SIG-M5 (cell line): ENCODE measurements around the gene CNST.
"Not testable (repeated sequence)": the region's sequence is repeated elsewhere in the genome, so short reads cannot be mapped to it uniquely, and the experiment has no call there.

Experiments
- DNase-seq: peaks from one replicate; lab custom pipeline; 2025; lab: John Stamatoyannopoulos, UW

CNST gene

DNA sequence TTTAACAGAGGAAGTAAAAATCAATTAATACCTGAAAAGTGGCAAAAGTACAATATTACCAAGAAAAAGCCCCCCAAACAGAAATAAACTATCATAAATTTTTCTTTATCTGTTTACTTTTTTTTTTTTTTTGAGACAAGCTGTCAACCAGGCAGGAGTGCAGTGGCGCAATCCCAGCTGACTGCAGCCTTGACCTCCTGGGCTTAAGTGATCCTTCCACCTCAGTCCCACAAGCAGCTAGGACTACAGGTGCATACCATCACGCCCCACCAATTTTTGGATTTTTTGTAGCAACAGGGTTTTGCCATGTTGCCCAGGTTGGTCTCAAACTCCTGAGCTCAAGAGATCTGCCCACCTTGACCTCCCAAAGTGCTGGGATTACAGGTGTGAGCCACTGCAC is 8.2 kb upstream of the CNST start:
- no peak for DNase-seq

DNA sequence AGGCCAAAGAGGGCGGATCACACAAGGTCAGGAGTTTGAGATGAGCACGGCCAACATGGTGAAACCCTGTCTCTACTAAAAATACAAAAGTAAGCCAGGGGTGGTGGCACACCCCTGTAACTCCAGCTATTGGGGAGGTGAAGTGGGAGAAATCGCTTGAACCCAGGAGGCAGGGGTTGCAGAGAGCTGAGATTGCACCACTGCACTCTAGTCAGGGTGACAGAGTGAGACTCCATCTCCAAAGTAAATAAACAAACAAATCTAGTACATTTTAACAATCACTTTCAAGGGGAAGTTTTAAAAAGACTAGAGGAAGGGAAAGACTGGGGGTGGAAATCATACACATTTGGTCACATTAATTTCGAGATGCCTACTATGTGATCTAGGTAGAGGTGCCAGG is 6.9 kb upstream of the CNST start:
- no peak for DNase-seq

DNA sequence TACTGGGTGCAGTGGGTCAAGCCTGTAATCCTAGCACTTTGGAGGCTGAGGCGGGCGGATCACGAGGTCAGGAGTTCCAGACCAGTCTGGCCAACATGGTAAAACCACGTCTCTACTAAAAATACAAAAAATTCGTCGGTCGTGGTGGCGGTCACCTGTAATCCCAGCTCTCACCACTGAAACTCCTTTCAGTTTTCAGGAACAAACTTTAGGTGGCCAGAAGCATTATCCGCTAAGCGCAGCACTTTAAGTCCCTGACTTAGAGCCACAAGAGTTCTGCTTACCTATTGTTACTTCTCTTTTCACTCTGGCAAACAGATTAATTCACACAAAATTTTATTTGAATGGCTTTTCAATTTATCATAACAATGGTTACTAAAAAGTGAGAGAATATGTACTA is 5.4 kb upstream of the CNST start:
- not testable (repeated sequence) for DNase-seq

DNA sequence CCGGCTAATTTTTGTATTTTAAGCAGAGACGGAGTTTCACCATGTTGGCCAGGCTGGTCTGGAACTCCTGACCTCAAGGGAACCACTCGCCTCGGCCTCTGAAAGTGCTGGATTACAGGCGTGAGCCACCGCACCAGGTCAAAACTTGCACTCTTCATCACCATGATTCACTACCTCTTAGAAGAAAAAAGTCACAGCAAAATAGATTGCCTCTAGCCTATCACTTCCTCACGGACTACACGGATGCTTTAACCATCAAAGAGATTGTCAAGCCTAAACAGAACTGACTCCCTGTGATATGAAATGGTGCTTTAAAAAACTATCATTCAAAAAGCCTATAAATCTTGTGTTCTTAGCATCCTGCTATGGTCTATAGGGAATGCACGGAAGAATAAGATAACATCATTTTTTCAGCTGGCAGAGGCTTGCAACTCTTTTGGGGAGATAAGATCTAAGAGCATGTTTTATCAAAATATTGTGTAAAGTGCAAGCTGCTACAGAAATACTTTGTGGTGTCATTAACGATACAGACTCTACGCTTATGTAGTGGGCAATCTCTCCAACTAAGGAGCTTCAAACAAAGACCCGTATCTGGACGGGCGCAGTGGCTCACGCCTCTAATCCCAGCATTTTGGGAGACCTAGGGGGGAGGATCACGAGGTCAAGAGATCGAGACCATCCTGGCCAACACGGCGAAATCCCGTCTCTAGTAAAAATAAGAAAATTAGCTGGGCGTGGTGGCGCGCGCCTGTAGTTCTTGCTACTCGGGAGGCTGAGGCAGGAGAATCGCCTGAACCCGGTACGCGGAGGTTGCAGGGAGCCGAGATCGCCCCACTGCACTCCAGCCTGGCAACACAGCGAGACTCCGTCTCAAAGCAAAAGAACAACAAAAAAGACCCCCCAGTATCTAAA is 1.2 kb upstream of the CNST start:
- DNase-seq: no peak

DNA sequence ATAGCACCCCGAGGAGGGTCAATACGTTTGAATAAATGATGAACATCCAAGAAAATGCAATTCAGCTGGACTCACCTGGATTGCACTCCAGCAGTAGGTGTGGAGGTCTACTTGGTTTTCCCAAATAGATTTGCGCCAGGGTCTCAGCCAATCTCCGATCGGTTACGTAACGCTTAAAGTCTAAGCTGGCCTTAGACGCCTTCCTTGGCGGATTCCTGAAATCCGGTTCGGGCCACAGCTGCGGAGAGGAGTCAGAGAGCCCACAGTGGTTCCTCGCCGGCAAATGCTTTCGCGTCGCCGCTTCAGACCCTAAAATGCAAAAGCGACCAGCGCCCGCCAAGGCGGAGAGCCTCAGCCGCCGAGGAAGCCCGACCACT is 517 bp upstream of the CNST start:
- DNase-seq: no peak

- no peak for DNase-seq
These were observed 773 bp downstream of the CNST start for GRCh38 chr1:246566813-246567645.

DNA sequence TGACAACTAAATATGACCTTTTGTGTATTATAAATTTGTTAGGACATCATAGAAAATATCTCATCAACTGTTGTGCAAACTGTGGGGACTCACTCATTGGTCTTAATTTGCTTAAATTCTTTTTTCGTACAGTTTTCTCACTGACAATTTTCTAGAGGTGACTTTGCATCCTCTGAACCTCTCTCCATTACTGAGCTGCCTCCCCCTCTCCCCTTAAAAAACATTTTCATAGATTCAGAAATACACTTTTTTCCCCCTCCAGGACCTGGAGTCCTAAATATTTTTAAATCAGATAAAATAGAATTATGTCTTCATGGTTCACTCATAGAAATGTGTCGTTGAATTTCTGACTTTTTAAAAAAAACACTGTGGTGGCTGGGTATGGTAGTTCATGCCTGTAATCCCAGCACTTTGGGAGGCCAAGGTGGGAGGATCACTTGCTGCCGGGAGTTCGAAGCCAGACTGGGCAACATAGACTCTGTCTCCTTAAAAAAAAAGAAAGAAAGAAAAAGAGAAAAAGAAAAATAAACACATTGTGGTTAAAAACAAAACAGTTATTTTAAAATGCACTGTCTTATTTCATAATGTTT is 1.5 kb downstream of the CNST start:
- DNase-seq: no peak

- no peak for DNase-seq
These were observed 3.3 kb downstream of the CNST start for GRCh38 chr1:246569248-246570238.

DNA sequence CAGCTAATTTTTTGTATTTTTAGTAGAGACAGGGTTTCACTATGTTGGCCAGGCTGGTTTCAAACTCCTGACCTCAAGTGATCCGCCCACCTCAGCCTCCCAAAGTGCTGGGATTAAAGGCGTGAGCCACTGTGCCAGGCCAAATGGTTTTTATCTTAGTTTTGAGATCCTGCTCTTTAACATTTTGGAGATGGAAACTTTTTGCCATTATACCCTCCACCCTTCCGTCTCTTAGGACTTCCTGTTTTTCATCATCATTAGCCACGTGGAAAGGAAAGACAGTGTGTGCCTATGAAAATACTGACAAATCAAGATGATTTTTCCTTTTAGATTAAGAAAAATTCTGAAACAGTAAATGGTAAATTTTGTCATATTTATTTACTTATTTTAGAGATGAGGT is 5.1 kb downstream of the CNST start:
- not testable (repeated sequence) for DNase-seq

DNA sequence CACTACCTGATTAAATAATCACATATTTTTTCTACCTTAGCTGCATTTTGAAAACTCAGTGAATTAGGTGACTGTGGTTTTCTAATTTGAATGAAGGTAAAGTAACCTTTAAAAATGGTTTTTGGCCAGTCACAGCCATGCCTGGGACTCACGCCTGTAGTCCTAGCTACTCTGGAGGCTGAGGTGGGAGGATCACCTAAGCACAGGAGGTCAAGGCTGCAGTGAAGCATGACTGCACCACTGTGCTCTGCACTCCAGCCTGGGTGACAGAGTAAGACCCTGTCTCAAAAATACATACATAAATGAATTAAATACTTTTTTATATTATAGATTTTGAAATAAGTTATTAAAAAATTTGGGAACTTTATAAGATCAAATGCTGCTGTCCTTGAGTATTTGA is 5.7 kb downstream of the CNST start:
- no peak for DNase-seq

DNA sequence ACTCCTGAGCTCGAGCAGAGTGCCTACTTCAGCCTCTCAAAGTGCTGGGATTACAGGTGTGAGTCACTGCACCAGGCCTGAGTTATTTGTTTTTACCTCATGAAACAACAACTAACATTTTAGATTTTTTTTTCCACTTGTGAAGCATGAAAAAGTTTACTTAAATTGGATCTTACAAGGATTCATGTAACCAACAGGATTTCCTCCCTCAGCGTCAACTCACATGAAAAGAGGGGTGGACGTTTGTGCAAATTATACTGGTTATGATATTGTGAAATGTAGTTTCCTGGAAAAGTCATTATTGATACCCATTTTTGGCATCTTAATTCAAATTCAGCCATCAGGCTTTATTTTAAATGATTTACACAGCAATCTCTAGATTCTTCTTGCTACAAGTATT is 6.5 kb downstream of the CNST start:
- DNase-seq: no peak

- DNase-seq: no peak
These were observed 7.2 kb downstream of the CNST start for GRCh38 chr1:246573491-246573890.

GRCh38 chr1:246576709-246577032 is 10.4 kb downstream of the CNST start:
- DNase-seq: no peak

GRCh38 chr1:246577082-246577719 is 10.9 kb downstream of the CNST start:
- no peak for DNase-seq

GRCh38 chr1:246577720-246578106 is 11.5 kb downstream of the CNST start:
- no peak for DNase-seq

DNA sequence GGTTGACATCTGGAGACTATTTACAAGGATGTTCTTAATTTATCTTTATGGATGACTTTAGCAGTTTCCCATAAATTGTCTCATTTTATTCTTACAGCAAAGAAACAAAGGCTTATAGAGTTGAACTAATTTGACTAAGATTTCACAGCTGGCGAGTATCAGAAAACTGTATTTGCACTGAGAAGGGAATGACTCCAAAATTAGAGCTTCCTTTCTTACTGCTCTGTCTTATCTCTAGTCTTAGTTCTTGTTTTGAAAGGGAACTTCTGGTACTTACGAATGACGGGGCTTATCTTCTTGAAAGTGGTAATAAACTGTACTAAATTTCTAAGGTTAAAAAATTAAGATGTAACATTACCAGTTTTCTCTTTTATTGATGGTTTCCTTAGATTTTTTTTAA is 13.6 kb downstream of the CNST start:
- peak; percentile 42 for DNase-seq

DNA sequence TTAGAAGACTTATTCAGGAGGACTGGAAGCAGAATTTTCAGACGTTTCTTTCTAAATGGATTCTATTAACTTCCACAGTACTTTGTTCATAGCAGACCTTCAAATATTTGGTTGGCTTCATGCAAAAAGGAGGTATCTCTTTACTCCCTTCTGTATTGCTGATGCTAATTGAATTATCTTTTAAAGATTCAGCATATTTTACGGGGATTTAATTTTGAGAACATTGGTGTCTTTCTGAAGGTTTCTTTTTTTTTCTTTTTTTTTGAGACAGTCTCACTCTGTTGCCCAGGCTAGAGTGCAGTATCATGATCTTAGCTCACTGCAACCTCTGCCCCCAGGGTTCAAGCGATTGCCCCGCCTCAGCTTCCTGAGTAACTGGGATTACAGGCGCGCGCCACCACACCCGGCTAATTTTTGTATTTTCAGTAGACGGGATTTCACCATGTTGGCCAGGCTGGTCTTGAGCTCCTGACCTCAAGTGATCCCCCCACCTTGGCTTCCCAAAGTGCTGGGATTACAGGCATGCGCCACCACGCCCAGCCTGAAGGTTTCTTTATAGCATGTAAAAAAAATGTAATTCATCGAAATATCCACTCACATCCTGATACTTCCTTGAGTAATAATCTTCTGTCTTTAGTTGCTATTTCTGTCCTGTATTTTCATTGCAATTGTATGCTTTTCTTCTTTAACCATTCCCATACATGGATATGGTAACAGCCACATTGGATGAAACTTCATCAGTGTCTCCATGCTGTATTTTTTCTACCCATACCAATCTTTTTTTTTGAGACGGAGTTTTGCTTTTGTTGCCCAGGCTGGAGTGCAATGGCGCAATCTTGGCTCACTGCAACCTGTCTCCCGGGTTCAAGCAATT is 14.5 kb downstream of the CNST start:
- no peak for DNase-seq

DNA sequence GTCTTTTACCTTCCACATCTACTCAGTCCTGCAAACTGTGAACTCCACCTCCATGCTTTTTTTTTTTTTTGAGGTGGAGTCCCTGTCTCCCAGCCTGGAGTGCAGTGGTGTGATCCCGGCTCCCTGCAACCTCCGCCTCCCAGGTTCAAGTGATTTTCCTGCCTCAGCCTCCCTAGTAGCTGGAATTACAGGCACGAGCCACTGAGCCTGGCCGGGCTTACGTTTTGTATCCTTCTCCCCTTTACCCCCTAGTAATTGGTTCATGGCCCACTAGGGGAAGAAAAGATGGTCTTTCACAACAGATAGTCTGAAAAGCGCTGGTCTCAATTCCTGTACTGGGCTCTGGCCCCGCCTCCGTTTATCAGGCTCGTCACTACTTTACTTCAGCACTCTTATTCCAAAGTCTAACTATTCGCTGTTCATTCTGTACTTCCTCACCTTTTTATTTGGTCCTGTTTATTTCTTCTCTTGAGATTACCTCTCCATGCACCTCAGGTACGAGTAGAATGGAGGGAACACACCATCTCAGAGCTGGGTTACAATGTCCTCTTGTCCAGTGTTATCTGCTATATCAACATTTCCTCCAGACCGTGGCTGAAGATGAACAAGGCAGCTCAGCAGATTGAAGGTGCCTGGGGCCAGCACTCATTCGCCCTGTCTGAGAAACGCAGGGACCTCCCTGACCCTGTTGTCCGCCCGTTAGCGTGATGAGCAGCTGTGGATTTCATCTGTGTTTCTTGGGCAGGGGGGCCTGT is 16.2 kb downstream of the CNST start:
- no peak for DNase-seq

- no peak for DNase-seq
These were observed 16.8 kb downstream of the CNST start for GRCh38 chr1:246583056-246583440.
